ENCODE results near the gene SLC15A4. TPM values are rescaled to one million over a fixed set of nuclear protein-coding genes. Genes with fewer than 3 reads are reported as not detected.

Gene SLC15A4
- total RNA-seq, 1 donor from 2014 or later: 49.6 TPM

- DNase-seq (ENCODE audit: low read depth): no peak
- TF ChIP-seq, protein P1, sequence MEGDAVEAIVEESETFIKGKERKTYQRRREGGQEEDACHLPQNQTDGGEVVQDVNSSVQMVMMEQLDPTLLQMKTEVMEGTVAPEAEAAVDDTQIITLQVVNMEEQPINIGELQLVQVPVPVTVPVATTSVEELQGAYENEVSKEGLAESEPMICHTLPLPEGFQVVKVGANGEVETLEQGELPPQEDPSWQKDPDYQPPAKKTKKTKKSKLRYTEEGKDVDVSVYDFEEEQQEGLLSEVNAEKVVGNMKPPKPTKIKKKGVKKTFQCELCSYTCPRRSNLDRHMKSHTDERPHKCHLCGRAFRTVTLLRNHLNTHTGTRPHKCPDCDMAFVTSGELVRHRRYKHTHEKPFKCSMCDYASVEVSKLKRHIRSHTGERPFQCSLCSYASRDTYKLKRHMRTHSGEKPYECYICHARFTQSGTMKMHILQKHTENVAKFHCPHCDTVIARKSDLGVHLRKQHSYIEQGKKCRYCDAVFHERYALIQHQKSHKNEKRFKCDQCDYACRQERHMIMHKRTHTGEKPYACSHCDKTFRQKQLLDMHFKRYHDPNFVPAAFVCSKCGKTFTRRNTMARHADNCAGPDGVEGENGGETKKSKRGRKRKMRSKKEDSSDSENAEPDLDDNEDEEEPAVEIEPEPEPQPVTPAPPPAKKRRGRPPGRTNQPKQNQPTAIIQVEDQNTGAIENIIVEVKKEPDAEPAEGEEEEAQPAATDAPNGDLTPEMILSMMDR (conservative IDR thresholded peaks at IDR 0.05; ENCODE audit: low read depth, low read length): no peak
- H3K4me3 ChIP-seq (ENCODE audit: low read depth, low read length): no peak overlapping the region
Observed at GRCh38 chr12:128861226-128862016, 37.7 kb upstream of the SLC15A4 start.

GRCh38 chr12:128859311-128859710 lies 35.6 kb upstream of the SLC15A4 start:
- DNase-seq (ENCODE audit: low read depth): no peak
- TF ChIP-seq, protein P1 (conservative IDR thresholded peaks at IDR 0.05; ENCODE audit: low read depth, low read length): no peak
- H3K4me3 ChIP-seq (ENCODE audit: low read depth, low read length): no peak overlapping the region

GRCh38 chr12:128857133-128857763 lies 33.5 kb upstream of the SLC15A4 start:
- H3K4me3 ChIP-seq (ENCODE audit: low read depth, low read length): no peak overlapping the region
- TF ChIP-seq, protein P1 (conservative IDR thresholded peaks at IDR 0.05; ENCODE audit: low read depth, low read length): no peak
- no peak for DNase-seq (ENCODE audit: low read depth)

DNA sequence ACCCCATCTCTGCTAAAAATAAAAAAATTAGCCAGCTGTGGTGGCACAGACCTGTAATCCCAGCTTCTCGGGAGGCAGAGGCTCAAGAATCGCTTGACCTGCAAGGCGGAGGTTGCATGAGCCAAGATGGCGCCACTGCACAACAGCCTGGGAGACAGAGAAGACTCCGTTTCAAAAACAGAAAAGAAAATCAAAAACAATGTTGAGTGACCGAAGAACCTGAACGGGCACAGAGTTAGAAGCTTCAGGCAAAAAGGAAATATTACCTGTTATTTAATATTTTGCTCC lies 33.0 kb upstream of the SLC15A4 start:
- no peak overlapping the region for H3K4me3 ChIP-seq (ENCODE audit: low read depth, low read length)
- DNase-seq (ENCODE audit: low read depth): no peak
- TF ChIP-seq, protein P1 (conservative IDR thresholded peaks at IDR 0.05; ENCODE audit: low read depth, low read length): no peak

- H3K4me3 ChIP-seq (ENCODE audit: low read depth, low read length): no peak overlapping the region
- DNase-seq (ENCODE audit: low read depth): no peak
- TF ChIP-seq, protein P1 (conservative IDR thresholded peaks at IDR 0.05; ENCODE audit: low read depth, low read length): no peak
Observed at GRCh38 chr12:128856035-128856790, 32.5 kb upstream of the SLC15A4 start.

GRCh38 chr12:128853600-128854197 lies 29.9 kb upstream of the SLC15A4 start:
- TF ChIP-seq, protein P1 (conservative IDR thresholded peaks at IDR 0.05; ENCODE audit: low read depth, low read length): no peak
- H3K4me3 ChIP-seq (ENCODE audit: low read depth, low read length): no peak overlapping the region
- DNase-seq (ENCODE audit: low read depth): no peak

All from epithelial cell of proximal tubule (primary cell).